HCT116 (cell line): ENCODE measurements around the gene ZNF648.
"Not testable (repeated sequence)": the region's sequence is repeated elsewhere in the genome, so short reads cannot be mapped to it uniquely, and the experiment has no call there.

Source experiments
- CEBPB ChIP-seq: IDR thresholded peaks from 2 replicates; pipeline ENCODE4 v1.6.1; 2012; ENCODE audit warnings: low read depth
- CTCF ChIP-seq, 3 experiments: fragments of 200-600 bp in 1 of 3; sonication (generic) in 1 of 3; IDR thresholded peaks in 2 of 3; conservative IDR thresholded peaks in 1 of 3; 2 replicates each; pipeline ENCODE4 v1.5.1; 2012 to 2017; ENCODE audit warnings: low read depth in 2 of 3, low read length in 2 of 3, antibody characterized with exemption in 1 of 3, borderline replicate concordance in 1 of 3, control low read depth in 1 of 3, mild to moderate bottlenecking in 1 of 3, mixed read lengths in 1 of 3, mixed run types in 1 of 3, moderate library complexity in 1 of 3; ENCODE audit not compliant: insufficient read depth in 1 of 3
- EZH2 ChIP-seq: fragments of 200-600 bp; sonication (generic); IDR thresholded peaks from 2 replicates; pipeline ENCODE4 v1.6.1; 2017; ENCODE audit warnings: antibody characterized with exemption, mixed run types
- EZH2phosphoT487 ChIP-seq: fragments of 200-600 bp; IDR thresholded peaks from 2 replicates; pipeline ENCODE4 v1.6.1; 2018; ENCODE audit warnings: antibody characterized with exemption, borderline replicate concordance
- POLR2A ChIP-seq: IDR thresholded peaks from 2 replicates; pipeline ENCODE4 v1.7.0; 2011; ENCODE audit warnings: borderline replicate concordance; ENCODE audit not compliant: insufficient read depth, insufficient read length; ENCODE audit errors: extremely low read depth
- POLR2AphosphoS5 ChIP-seq: IDR thresholded peaks from 2 replicates; pipeline ENCODE4 v1.6.1; 2011; ENCODE audit warnings: mild to moderate bottlenecking, low read depth, low read length, moderate library complexity
- RAD21 ChIP-seq: IDR thresholded peaks from 2 replicates; pipeline ENCODE4 v1.6.1; 2012; ENCODE audit warnings: low read depth, mild to moderate bottlenecking
- SIN3A ChIP-seq: IDR thresholded peaks from 2 replicates; pipeline ENCODE4 v1.6.1; 2012; ENCODE audit warnings: low read depth
- SRF ChIP-seq: IDR thresholded peaks from 2 replicates; pipeline ENCODE4 v1.6.1; 2012; ENCODE audit warnings: low read depth
- ZNF274 ChIP-seq: fragments of 200-500 bp; sonication (Bioruptor generic); IDR thresholded peaks from 2 replicates; pipeline ENCODE4 v1.6.1; 2014; ENCODE audit warnings: mild to moderate bottlenecking, low read depth, low read length, inconsistent platforms
- TF ChIP-seq, protein P1 (sequence below): IDR thresholded peaks from 2 replicates; pipeline ENCODE4 v1.6.1; 2012
- TF ChIP-seq, protein P2 (sequence below): IDR thresholded peaks from 2 replicates; pipeline ENCODE4 v1.6.1; 2012; ENCODE audit warnings: low read depth

DNA sequence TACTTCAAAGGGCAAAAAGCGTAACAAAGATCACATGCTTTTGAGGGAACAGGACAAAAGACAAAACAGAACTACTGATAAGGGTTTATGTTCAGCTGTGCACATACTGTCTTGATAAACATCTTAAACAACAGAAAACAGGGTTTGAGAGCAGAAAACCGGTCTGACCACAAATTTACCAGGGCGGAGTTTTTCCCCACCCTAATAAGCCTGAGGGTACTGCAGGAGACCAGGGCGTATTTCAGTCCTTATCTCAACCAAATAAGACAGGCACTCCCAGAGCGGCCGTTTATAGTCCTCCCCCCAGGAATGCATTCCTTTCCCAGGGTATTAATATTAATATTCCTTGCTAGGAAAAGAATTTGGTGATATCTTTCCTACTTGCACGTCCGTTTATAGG lies 16.0 kb downstream of the ZNF648 start:
- TF ChIP-seq POLR2A; CTCF (IDR thresholded peaks at IDR 0.05 in 2 of 3, conservative IDR thresholded peaks at IDR 0.05 in 1 of 3; ENCODE audit: borderline replicate concordance in 1 of 3, insufficient read depth in 1 of 3, low read depth in 2 of 3, low read length in 2 of 3); POLR2AphosphoS5; SIN3A; SRF; ZNF274; RAD21; EZH2phosphoT487; CEBPB; EZH2: not testable (repeated sequence)
- TF ChIP-seq, protein P1, sequence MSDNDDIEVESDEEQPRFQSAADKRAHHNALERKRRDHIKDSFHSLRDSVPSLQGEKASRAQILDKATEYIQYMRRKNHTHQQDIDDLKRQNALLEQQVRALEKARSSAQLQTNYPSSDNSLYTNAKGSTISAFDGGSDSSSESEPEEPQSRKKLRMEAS, result not testable (repeated sequence)
- TF ChIP-seq, protein P2, sequence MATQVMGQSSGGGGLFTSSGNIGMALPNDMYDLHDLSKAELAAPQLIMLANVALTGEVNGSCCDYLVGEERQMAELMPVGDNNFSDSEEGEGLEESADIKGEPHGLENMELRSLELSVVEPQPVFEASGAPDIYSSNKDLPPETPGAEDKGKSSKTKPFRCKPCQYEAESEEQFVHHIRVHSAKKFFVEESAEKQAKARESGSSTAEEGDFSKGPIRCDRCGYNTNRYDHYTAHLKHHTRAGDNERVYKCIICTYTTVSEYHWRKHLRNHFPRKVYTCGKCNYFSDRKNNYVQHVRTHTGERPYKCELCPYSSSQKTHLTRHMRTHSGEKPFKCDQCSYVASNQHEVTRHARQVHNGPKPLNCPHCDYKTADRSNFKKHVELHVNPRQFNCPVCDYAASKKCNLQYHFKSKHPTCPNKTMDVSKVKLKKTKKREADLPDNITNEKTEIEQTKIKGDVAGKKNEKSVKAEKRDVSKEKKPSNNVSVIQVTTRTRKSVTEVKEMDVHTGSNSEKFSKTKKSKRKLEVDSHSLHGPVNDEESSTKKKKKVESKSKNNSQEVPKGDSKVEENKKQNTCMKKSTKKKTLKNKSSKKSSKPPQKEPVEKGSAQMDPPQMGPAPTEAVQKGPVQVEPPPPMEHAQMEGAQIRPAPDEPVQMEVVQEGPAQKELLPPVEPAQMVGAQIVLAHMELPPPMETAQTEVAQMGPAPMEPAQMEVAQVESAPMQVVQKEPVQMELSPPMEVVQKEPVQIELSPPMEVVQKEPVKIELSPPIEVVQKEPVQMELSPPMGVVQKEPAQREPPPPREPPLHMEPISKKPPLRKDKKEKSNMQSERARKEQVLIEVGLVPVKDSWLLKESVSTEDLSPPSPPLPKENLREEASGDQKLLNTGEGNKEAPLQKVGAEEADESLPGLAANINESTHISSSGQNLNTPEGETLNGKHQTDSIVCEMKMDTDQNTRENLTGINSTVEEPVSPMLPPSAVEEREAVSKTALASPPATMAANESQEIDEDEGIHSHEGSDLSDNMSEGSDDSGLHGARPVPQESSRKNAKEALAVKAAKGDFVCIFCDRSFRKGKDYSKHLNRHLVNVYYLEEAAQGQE, result not testable (repeated sequence)
